ENCODE results near the gene TAPBP.
"Not testable (repeated sequence)": the region's sequence is repeated elsewhere in the genome, so short reads cannot be mapped to it uniquely, and the experiment has no call there.

The TAPBP gene

GRCh38 chr6:33271468-33272274, 42.2 kb downstream of the TAPBP start, which contains the start of the genes RPS18 and VPS52:
Gene RPS18, plus strand, starts transcription at chr6:33272075. Its CDS starts 45 bp downstream, at chr6:33272120.
Gene VPS52, minus strand, starts transcription at chr6:33271876. Its CDS starts 201 bp downstream, at chr6:33271675.
- Histone ChIP-seq H3K27me3 (ENCODE audit: control insufficient read depth in 1 of 2, insufficient read depth in 2 of 2, low read length in 2 of 2) (no peaks in the 10 kb centered on the region), H3K4me1 (ENCODE audit: control insufficient read depth in 1 of 2, insufficient read depth in 2 of 2, low read length in 2 of 2) (peaks cover 40 to 48% of the 10 kb centered on the region in 2 donors), H3K27ac (ENCODE audit: low read depth, low read length) (peak within 1 kb of the TSS; percentile 92), H3K36me3 (ENCODE audit: control insufficient read depth in 1 of 2, insufficient read depth in 2 of 2, low read length in 2 of 2) (peaks cover 51 to 58% of the 10 kb centered on the region in 2 donors), H3K4me3 (ENCODE audit: low read depth in 1 of 2, low read length in 2 of 2) (peak within 1 kb of the TSS; percentile 81 to 98), H3K9ac (ENCODE audit: low read depth in 1 of 2, low read length in 2 of 2) (peak within 1 kb of the TSS; percentile 78 to 98), H3K9me3 (ENCODE audit: control insufficient read depth in 1 of 2, low read length in 2 of 2) (no peaks in the 10 kb centered on the region)

GRCh38 chr6:33271117-33271467, 42.8 kb downstream of the TAPBP start:
- Histone ChIP-seq H3K9me3 (ENCODE audit: control insufficient read depth in 1 of 2, low read length in 2 of 2) (no peaks in the 10 kb centered on the region), H3K9ac (ENCODE audit: low read depth in 1 of 2, low read length in 2 of 2) (peak overlapping the region; percentile 78 to 98), H3K27ac (ENCODE audit: low read depth, low read length) (peak overlapping the region; percentile 92), H3K4me1 (ENCODE audit: control insufficient read depth in 1 of 2, insufficient read depth in 2 of 2, low read length in 2 of 2) (peaks cover 34 to 42% of the 10 kb centered on the region in 2 donors), H3K36me3 (ENCODE audit: control insufficient read depth in 1 of 2, insufficient read depth in 2 of 2, low read length in 2 of 2) (peaks cover 46 to 59% of the 10 kb centered on the region in 2 donors), H3K4me3 (ENCODE audit: low read depth in 1 of 2, low read length in 2 of 2) (peak overlapping the region; percentile 81 to 98), H3K27me3 (ENCODE audit: control insufficient read depth in 1 of 2, insufficient read depth in 2 of 2, low read length in 2 of 2) (no peaks in the 10 kb centered on the region)

GRCh38 chr6:33264015-33264414, 49.9 kb downstream of the TAPBP start:
- Histone ChIP-seq H3K9ac (ENCODE audit: low read depth in 1 of 2, low read length in 2 of 2) (no peak overlapping the region), H3K27me3 (ENCODE audit: control insufficient read depth in 1 of 2, insufficient read depth in 2 of 2, low read length in 2 of 2) (no peaks in the 10 kb centered on the region), H3K9me3 (ENCODE audit: control insufficient read depth in 1 of 2, low read length in 2 of 2) (no peaks in the 10 kb centered on the region), H3K27ac (ENCODE audit: low read depth, low read length) (no peak overlapping the region), H3K4me3 (ENCODE audit: low read depth in 1 of 2, low read length in 2 of 2) (no peak overlapping the region), H3K4me1 (ENCODE audit: control insufficient read depth in 1 of 2, insufficient read depth in 2 of 2, low read length in 2 of 2) (no peaks in the 10 kb centered on the region), H3K36me3 (ENCODE audit: control insufficient read depth in 1 of 2, insufficient read depth in 2 of 2, low read length in 2 of 2) (peaks cover 33 to 77% of the 10 kb centered on the region in 2 donors)

GRCh38 chr6:33262490-33262889, 51.4 kb downstream of the TAPBP start:
- not testable (repeated sequence) for H3K27ac ChIP-seq (ENCODE audit: low read depth, low read length); H3K27me3 ChIP-seq (ENCODE audit: control insufficient read depth in 1 of 2, insufficient read depth in 2 of 2, low read length in 2 of 2); H3K9ac ChIP-seq (ENCODE audit: low read depth in 1 of 2, low read length in 2 of 2); H3K4me3 ChIP-seq (ENCODE audit: low read depth in 1 of 2, low read length in 2 of 2); H3K4me1 ChIP-seq (ENCODE audit: control insufficient read depth in 1 of 2, insufficient read depth in 2 of 2, low read length in 2 of 2); H3K9me3 ChIP-seq (ENCODE audit: control insufficient read depth in 1 of 2, low read length in 2 of 2)
- peaks cover 18 to 71% of the 10 kb centered on the region in 2 donors for H3K36me3 ChIP-seq (ENCODE audit: control insufficient read depth in 1 of 2, insufficient read depth in 2 of 2, low read length in 2 of 2)

- Histone ChIP-seq H3K4me3 (ENCODE audit: low read depth in 1 of 2, low read length in 2 of 2) (no peak overlapping the region), H3K27me3 (ENCODE audit: control insufficient read depth in 1 of 2, insufficient read depth in 2 of 2, low read length in 2 of 2) (no peaks in the 10 kb centered on the region), H3K36me3 (ENCODE audit: control insufficient read depth in 1 of 2, insufficient read depth in 2 of 2, low read length in 2 of 2) (peaks cover 4 to 41% of the 10 kb centered on the region in 2 donors), H3K9me3 (ENCODE audit: control insufficient read depth in 1 of 2, low read length in 2 of 2) (no peaks in the 10 kb centered on the region), H3K4me1 (ENCODE audit: control insufficient read depth in 1 of 2, insufficient read depth in 2 of 2, low read length in 2 of 2) (no peaks in the 10 kb centered on the region), H3K27ac (ENCODE audit: low read depth, low read length) (no peak overlapping the region), H3K9ac (ENCODE audit: low read depth in 1 of 2, low read length in 2 of 2) (no peak overlapping the region)
These were observed 54.8 kb downstream of the TAPBP start for GRCh38 chr6:33259032-33259431.

GRCh38 chr6:33254591-33254990, 59.3 kb downstream of the TAPBP start:
- Histone ChIP-seq H3K27ac (ENCODE audit: low read depth, low read length) (no peak overlapping the region), H3K4me3 (ENCODE audit: low read depth in 1 of 2, low read length in 2 of 2) (no peak overlapping the region), H3K27me3 (ENCODE audit: control insufficient read depth in 1 of 2, insufficient read depth in 2 of 2, low read length in 2 of 2) (no peaks in the 10 kb centered on the region), H3K9ac (ENCODE audit: low read depth in 1 of 2, low read length in 2 of 2) (no peak overlapping the region), H3K9me3 (ENCODE audit: control insufficient read depth in 1 of 2, low read length in 2 of 2) (peaks cover 0 to under 1% of the 10 kb centered on the region in 2 donors), H3K4me1 (ENCODE audit: control insufficient read depth in 1 of 2, insufficient read depth in 2 of 2, low read length in 2 of 2) (peaks cover 12 to 13% of the 10 kb centered on the region in 2 donors), H3K36me3 (ENCODE audit: control insufficient read depth in 1 of 2, insufficient read depth in 2 of 2, low read length in 2 of 2) (peaks cover under 1 to 25% of the 10 kb centered on the region in 2 donors)

GRCh38 chr6:33252759-33253158, 61.1 kb downstream of the TAPBP start:
- Histone ChIP-seq H3K27me3 (ENCODE audit: control insufficient read depth in 1 of 2, insufficient read depth in 2 of 2, low read length in 2 of 2) (no peaks in the 10 kb centered on the region), H3K9me3 (ENCODE audit: control insufficient read depth in 1 of 2, low read length in 2 of 2) (peaks cover 0 to 3% of the 10 kb centered on the region in 2 donors), H3K36me3 (ENCODE audit: control insufficient read depth in 1 of 2, insufficient read depth in 2 of 2, low read length in 2 of 2) (peaks cover 0 to 14% of the 10 kb centered on the region in 2 donors), H3K9ac (ENCODE audit: low read depth in 1 of 2, low read length in 2 of 2) (no peak overlapping the region), H3K4me3 (ENCODE audit: low read depth in 1 of 2, low read length in 2 of 2) (no peak overlapping the region), H3K4me1 (ENCODE audit: control insufficient read depth in 1 of 2, insufficient read depth in 2 of 2, low read length in 2 of 2) (peaks cover 25 to 26% of the 10 kb centered on the region in 2 donors), H3K27ac (ENCODE audit: low read depth, low read length) (no peak overlapping the region)

- Histone ChIP-seq H3K36me3 (ENCODE audit: control insufficient read depth in 1 of 2, insufficient read depth in 2 of 2, low read length in 2 of 2) (peaks cover 0 to 11% of the 10 kb centered on the region in 2 donors), H3K4me3 (ENCODE audit: low read depth in 1 of 2, low read length in 2 of 2) (no peak overlapping the region), H3K9ac (ENCODE audit: low read depth in 1 of 2, low read length in 2 of 2) (no peak overlapping the region), H3K9me3 (ENCODE audit: control insufficient read depth in 1 of 2, low read length in 2 of 2) (peaks cover 0 to 3% of the 10 kb centered on the region in 2 donors), H3K27ac (ENCODE audit: low read depth, low read length) (no peak overlapping the region), H3K27me3 (ENCODE audit: control insufficient read depth in 1 of 2, insufficient read depth in 2 of 2, low read length in 2 of 2) (peaks cover 0 to 4% of the 10 kb centered on the region in 2 donors), H3K4me1 (ENCODE audit: control insufficient read depth in 1 of 2, insufficient read depth in 2 of 2, low read length in 2 of 2) (peaks cover 25 to 26% of the 10 kb centered on the region in 2 donors)
These were observed 62.4 kb downstream of the TAPBP start for GRCh38 chr6:33251395-33252012.

GRCh38 chr6:33250731-33251130, 63.1 kb downstream of the TAPBP start:
- H3K4me3 ChIP-seq (ENCODE audit: low read depth in 1 of 2, low read length in 2 of 2), result no peak overlapping the region
- H3K27ac ChIP-seq (ENCODE audit: low read depth, low read length), result no peak overlapping the region
- no peak overlapping the region for H3K9ac ChIP-seq (ENCODE audit: low read depth in 1 of 2, low read length in 2 of 2)
- H3K9me3 ChIP-seq (ENCODE audit: control insufficient read depth in 1 of 2, low read length in 2 of 2), result peaks cover 0 to 3% of the 10 kb centered on the region in 2 donors
- H3K4me1 ChIP-seq (ENCODE audit: control insufficient read depth in 1 of 2, insufficient read depth in 2 of 2, low read length in 2 of 2), result peaks cover 25 to 26% of the 10 kb centered on the region in 2 donors
- peaks cover 0 to 4% of the 10 kb centered on the region in 2 donors for H3K27me3 ChIP-seq (ENCODE audit: control insufficient read depth in 1 of 2, insufficient read depth in 2 of 2, low read length in 2 of 2)
- H3K36me3 ChIP-seq (ENCODE audit: control insufficient read depth in 1 of 2, insufficient read depth in 2 of 2, low read length in 2 of 2), result peaks cover 0 to 11% of the 10 kb centered on the region in 2 donors

Measured in duodenal mucosa (tissue), 2 donors.